GM10266 (cell line): ENCODE measurements around the gene PPIL6.

Experiments used
- DNase-seq: peaks from one replicate; pipeline ENCODE4 v3.0.0; 2012; ENCODE audit errors: extremely low spot score
- TF ChIP-seq, protein P1 (sequence below): IDR thresholded peaks from 2 replicates; pipeline ENCODE4 v1.5.1; 2012; ENCODE audit warnings: mild to moderate bottlenecking, low read depth; ENCODE audit not compliant: control insufficient read depth, insufficient read depth; ENCODE audit errors: missing control alignments

PPIL6 gene

GRCh38 chr6:109393157-109393885, 47.1 kb downstream of the PPIL6 start:
- TF ChIP-seq, protein P1, sequence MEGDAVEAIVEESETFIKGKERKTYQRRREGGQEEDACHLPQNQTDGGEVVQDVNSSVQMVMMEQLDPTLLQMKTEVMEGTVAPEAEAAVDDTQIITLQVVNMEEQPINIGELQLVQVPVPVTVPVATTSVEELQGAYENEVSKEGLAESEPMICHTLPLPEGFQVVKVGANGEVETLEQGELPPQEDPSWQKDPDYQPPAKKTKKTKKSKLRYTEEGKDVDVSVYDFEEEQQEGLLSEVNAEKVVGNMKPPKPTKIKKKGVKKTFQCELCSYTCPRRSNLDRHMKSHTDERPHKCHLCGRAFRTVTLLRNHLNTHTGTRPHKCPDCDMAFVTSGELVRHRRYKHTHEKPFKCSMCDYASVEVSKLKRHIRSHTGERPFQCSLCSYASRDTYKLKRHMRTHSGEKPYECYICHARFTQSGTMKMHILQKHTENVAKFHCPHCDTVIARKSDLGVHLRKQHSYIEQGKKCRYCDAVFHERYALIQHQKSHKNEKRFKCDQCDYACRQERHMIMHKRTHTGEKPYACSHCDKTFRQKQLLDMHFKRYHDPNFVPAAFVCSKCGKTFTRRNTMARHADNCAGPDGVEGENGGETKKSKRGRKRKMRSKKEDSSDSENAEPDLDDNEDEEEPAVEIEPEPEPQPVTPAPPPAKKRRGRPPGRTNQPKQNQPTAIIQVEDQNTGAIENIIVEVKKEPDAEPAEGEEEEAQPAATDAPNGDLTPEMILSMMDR, result no peak

DNA sequence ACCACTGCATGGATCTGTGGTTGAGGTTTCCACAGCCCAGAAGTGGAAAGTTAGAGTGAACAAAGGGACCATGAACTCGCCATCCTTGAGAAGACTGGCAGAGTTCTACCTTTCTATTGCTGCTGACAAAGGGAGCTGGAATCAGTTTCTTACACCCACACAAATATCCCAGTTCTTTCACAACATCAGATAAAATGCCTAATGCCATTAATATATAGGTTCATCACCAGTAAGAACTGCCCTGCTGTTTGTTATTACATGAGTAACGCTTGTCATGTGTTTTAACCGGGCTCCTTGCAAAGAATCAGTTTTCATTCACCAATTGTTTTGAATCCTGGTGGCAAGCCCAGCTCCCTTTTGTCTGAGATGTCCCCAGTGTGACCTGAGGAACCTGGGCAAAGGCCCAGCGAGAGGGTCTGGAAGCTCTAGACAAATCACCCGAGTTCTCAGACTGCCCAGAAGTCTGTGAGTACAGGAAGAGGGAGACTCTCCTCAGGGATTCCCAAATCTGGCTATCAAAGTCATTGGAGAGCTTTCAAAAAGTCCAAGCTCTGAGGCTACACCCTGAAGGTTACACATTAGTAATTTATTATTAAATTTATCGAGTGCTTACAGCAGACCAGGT, 50.7 kb downstream of the PPIL6 start:
- TF ChIP-seq, protein P1, result no peak
- DNase-seq, result no peak

More at GRCh38 chr6:109393157-109393885, 47.1 kb downstream of the PPIL6 start:
- DNase-seq, result no peak

DNA sequence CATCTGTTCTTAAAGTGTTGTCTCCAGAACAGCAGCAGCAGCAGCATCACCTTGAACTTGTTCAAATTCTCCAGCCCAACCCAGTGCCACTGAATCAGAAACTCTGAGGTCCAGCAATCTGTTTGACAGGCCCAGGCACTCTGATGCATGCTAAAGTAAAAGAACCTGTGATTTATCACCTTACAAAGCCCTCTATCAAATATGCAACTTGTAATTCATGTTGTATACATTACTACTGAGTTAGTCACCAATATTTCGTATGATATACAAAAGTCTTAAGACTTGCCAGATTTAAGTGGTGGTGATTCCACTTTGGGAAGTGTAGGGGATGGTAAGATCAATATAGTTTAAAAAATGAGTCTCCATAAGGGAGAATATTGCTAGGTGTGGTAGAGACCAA, 52.2 kb downstream of the PPIL6 start:
- TF ChIP-seq, protein P1, result no peak

GRCh38 chr6:109383438-109383940, 56.9 kb downstream of the PPIL6 start:
- DNase-seq, result no peak
- TF ChIP-seq, protein P1, result no peak

More for the DNA sequence above, 52.2 kb downstream of the PPIL6 start:
- no peak for DNase-seq

GRCh38 chr6:109382576-109383437, 57.6 kb downstream of the PPIL6 start:
- DNase-seq, result peak; percentile 91

DNA sequence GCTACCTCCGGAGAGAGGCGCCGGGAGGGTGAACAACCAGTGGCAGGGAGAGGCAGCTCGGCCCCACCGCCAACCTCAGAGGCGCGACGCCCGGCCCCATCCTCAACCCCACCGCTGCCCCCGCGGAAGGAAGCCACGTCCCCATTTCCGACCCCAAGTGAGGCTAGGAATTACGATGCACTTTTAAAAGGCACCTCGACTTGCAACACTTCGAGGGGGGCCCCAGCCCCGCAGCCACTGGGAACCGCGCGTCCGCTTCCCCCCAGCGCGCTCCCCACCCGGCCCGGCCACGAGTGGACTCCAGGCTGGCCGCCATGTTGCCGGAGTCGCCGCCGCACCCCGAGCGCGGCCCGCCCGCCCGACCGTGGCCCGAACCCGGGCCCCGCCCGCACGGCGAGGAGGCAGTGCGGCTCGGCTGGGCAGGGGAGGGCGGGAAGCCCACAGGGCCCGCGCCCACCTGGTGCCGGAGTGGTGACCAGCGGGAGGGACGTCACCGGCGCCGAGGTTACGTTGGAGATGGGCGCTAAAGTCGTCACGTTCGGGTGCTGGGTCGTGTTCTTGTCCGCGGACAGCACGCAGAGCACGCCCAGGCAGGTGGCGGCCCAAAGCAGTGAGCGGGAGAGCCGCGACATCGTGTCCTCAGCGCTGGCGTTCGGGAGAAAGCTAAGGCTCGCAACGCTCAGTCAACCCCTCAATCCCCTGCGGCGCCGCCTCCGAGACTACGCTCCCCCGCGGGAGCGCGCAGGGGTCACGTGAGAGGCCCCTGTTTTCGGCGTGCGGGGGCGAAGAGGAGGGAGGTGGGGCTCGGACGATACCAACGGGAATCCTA, 58.5 kb downstream of the PPIL6 start, which contains the start of gene CD164:
TSS of gene CD164 (minus strand) at position 721 of the 829 bp plus-strand sequence. CDS start at position 632, 89 bp downstream.
- TF ChIP-seq, protein P1, result no peak
- DNase-seq, result peak; percentile 96

More at GRCh38 chr6:109382576-109383437, 57.6 kb downstream of the PPIL6 start:
- TF ChIP-seq, protein P1, result peak; percentile 62
